NCI-H510A treated with DMSO at 0.1 percent for 48 hours (cell line): ENCODE measurements around the gene MAN2A1.

Source experiments
- DNase-seq: peaks from one replicate; lab custom pipeline; 2025; lab: John Stamatoyannopoulos, UW

Gene MAN2A1

DNA sequence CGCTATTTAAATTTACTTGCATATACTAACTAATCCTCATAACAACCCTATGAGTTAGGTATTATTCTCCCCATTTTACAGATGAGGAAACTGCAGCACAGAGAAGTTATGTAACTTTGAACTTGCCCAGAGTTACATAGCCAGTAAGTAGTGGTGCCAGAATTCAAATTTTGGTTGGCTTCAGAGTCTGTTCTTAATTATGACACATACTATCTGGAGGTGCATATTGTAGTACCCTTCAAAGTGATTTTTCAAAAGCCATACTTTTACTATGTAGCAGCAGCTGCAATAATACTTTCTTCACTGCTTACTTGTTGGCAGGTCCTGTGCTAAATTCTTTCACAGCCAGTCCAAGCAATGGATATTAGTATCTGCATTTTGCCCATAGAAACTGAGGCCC lies 16.4 kb downstream of the MAN2A1 start:
- no peak for DNase-seq

DNA sequence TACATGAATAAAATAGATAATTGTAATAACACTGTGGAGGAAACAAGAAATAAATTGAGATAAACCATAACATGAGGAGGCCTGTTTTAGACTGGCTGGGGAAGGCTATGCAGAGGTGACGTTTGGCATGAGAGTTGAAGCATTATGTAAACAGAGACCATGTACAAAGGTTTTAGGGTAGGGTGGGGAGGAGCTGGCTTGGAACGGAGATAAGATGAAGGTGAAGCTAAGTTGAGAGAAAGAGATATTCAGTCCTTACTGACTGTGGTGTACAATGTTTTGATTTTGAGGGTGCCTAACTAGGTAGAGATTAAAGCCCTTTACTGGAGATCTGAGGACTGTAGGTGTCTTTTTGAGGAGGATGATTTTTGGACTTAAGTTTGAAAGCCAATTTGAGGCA lies 17.8 kb downstream of the MAN2A1 start:
- no peak for DNase-seq

DNA sequence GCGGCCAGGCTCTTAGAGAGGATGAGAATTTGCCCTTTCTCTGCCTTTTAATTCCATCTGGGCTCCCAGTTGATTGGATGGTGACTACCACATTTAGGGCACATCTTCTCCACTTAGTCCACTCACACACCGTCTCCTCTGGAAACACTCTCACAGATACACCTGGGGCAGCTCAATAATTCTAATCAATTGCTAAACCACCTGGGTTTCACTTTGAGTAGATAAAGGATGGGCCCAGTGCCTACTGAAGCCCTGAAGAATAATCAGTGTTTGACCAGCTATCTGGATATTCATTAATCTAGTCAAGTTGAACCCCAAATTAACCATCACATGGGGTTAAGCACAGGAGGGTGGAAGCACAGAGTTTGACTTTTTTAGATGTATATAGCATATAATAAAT lies 19.1 kb downstream of the MAN2A1 start:
- no peak for DNase-seq

DNA sequence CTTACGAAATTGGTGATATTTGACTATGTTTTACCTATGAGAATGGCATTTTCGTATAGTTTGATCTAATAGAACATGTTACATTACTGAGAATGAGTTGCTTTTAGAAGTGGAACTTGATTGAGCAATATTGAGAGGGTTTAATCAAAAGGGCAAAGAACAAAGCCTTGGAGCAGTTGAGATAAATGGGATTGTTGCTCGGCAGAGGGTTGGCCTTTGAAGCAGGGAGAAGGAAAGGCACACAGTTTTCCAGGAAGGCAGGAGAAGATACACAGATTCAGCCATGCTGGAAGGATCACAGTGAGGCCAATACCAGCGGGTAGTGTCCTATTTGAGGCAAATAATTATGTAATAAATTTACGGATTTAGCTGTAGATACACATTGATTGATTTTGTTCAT lies 19.5 kb downstream of the MAN2A1 start:
- DNase-seq = no peak

DNA sequence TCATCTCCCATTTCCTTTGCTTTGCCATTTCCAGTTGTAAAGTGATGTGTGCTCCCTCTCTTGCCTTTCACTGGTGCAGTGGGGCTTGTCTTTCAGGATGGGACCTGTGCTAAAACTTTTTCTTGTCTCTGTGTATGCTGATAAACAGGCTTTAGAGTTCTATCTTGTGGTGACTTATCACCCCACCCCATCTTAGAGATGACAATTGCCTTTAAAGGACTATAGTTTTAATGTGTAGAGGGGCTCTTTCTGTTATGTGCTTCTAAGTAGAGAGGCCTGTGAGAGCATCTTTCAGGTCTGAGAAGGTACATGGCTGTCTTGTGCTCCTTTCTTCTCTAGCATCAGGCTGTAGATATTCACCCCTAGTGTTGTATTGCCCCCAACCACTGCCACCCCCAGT lies 21.9 kb downstream of the MAN2A1 start:
- DNase-seq = no peak

- no peak for DNase-seq
Observed at GRCh38 chr5:109713453-109713852, 23.7 kb downstream of the MAN2A1 start.

- DNase-seq = no peak
Observed at GRCh38 chr5:109714592-109714991, 24.9 kb downstream of the MAN2A1 start.

GRCh38 chr5:109718216-109718615 lies 28.5 kb downstream of the MAN2A1 start:
- DNase-seq = no peak

- no peak for DNase-seq
Observed at GRCh38 chr5:109718632-109719031, 28.9 kb downstream of the MAN2A1 start.

DNA sequence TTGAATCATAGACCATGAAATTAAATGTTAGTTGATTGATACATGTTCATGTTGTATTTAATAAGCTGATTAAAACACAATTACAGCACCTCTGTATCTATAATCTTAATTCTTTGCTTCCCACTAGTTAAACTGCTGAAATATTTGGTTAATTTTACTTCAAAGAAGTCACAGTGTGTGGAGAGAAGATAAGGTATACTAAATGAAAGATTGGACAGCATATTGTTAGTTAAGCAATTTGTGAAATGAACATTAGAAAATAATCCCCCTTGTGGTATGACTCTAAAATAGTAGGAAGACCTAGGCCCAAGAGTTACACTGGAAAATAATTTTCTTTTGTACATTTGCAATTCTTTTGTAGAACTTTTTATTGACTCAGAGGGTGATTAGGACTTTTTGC lies 30.3 kb downstream of the MAN2A1 start:
- DNase-seq = no peak

DNA sequence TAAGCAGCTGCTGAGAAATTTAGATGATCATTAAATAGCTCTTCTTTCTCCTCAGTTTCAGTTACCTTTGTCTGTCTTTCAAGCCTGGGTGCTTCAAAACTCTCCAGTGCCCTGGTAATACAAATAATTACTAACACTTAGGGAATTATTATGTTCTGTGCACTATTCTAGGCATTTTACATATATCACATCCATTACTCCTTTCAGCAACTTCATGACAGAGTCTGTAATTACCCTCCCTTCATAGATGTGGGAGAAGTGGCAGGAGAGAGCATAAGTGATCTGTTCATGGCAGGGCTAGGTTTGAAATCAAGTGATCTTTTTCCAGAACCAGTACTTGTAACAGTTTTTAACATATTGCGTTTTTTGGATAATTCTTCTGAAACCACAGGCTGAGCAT lies 32.0 kb downstream of the MAN2A1 start:
- no peak for DNase-seq

DNA sequence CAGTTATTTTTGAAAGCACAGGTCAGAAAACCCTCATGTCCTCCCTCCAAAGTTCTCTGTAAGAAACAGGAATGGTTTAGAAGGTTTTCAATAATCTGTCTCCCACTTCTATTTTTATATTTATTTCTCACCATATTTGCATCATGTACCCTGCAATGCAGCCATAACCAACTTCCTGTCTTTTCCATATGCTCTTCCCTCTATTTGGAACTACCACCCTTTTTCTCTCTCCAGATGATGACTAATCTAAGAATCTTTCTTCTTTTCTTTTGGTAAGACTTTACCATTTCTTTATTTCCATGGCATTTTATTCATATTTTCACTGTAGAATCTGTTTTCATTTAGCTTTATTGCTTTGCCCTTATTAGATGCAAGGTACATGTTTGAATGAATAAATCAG lies 33.9 kb downstream of the MAN2A1 start:
- no peak for DNase-seq

DNA sequence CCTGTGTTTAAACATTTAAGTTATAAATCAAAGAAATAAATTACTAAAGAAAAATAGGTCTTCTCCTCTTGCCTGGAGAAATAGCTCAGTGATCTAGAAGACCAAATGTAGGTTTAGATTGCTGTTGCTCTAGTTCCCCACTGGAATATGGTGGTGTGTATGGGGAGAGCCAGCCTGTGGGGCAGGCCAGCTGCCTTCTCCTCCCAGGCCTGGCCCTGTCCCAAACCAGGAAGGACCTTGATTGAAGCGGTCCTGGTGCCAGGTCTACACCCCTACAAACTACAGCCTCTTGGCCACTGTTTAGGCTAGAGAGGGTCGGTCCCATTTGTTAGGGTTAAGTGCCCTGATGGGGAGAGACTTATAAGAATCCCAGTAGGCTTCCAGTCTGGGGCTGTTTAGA lies 35.4 kb downstream of the MAN2A1 start:
- DNase-seq = no peak

DNA sequence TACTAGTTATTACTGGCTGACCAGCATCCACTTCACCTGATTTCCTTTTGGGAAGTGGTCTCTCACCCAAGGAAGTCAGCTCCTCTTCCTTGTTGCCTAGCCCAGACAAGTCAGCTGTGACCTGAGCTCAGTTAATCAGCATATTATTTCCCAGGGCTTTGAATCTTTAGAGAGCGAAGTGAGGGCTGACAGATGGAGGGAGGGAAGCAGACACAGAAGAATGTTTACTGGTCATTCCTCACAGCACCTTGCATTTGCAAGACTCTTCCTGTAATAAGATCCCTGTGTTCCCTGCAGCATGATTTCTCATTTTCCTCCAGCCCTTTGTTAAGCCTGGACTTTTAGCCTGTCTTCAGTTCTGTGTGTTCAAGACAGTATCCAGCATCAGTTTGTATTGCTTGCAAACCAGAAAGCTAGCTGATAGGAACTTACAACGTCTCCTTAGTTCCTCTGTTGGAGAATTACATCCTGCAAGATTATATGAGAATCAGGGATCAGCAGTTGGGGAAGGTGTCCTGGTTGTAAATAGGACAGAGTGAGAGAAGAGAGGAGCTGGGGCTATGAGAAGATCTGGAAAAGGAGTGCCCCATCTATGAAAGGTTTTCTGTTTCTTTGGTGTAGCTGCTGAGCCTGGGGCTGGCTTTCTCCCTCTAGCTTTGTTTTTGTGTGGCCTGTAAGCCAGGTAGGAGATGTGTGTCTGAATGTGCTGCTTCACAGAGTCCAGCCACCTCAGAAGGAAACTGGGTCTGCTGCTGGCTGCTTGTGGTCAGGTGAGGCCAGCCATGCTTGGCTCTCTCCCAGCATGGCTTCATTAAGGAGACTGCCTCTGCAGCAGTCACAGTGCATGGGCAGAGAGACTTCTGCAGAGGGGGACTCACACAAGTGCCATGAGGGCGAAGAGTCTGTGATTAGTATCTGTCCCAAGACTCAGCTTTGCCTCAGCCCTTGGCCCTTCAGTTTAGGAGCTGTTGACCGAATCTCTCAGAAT lies 50.3 kb downstream of the MAN2A1 start:
- no peak for DNase-seq

- DNase-seq = no peak
Observed at GRCh38 chr5:109740966-109741365, 51.2 kb downstream of the MAN2A1 start.

GRCh38 chr5:109741390-109741789 lies 51.7 kb downstream of the MAN2A1 start:
- no peak for DNase-seq

DNA sequence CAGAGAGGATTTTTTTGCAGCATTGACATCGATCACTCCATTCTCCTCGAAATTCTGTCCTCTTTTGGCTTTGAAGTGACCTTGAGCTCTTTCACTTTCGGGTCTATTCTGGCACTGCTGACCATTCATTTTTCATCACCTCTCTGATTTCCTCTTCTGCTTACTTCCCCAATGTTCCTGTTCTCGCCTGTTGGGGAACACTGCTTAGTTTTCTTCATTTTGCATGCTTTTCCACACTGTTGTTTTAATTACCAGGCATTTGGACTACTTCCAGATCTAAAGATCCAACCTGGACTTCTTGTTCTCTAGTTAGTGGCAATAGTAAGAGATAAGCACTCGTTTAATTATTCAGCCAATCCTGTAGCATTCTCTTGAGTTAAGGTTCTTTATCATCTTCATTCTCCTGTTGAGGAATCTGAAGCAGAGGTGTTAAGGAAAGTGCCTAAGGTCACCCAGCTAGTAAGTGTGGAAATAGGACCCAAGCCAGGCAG lies 53.4 kb downstream of the MAN2A1 start:
- DNase-seq = no peak

DNA sequence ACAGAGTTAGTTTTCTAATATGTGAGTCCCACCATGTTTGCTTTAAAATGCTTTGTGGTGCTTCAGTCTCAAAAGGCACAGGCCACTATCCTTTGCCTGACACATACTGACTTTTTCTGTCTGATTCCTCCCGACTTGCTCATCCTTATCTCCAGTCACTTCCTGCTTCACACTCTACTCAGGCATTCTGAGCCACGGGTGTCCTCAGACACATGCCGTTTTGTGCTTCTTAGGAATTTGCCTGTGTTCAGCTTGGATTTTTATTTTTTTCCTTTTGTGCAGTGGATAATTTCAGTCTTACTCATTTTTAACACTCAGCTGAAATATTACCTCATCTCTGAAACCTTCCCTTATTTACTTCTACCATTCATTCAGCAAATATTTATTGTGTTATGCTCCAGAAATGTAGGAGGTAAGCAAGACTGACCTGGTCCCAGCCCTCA lies 54.1 kb downstream of the MAN2A1 start:
- DNase-seq = no peak

- no peak for DNase-seq
Observed at GRCh38 chr5:109744261-109744660, 54.5 kb downstream of the MAN2A1 start.

DNA sequence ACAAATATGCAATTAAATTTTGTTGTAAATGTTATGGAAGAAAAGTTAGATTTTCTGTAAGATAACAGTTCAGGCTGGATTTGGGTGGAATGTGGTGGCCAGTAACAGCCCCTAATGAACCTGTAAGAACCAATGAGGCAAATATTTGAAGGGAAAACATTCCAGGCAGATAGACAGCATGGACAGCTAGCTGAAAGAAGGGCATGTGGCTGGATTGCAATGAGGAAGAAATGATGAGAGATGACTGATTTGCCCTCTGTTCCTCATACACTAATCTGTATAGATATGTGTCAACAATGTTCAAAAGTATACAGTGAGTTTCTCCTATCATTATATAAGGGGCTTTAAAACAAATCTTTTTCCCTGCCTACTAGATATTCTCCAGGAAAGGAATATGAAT lies 58.8 kb downstream of the MAN2A1 start:
- DNase-seq = no peak

DNA sequence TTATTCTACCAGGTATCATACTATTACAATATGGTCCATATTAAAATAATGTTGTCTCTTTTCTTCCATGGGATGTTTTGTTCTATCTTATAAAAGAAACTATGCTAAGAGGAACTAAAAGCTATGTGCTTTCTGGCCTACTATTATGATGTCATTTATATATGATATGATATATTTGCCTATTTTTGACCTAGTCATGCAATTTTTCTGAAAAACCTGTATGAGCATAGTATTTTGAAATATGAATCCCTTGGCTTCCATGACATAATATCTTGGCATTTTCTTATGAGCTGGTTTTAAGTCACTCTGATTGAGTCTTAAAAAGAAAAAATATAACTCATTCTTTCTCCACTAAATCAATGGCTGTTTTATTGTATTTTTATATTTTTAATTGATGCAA lies 60.7 kb downstream of the MAN2A1 start:
- no peak for DNase-seq

DNA sequence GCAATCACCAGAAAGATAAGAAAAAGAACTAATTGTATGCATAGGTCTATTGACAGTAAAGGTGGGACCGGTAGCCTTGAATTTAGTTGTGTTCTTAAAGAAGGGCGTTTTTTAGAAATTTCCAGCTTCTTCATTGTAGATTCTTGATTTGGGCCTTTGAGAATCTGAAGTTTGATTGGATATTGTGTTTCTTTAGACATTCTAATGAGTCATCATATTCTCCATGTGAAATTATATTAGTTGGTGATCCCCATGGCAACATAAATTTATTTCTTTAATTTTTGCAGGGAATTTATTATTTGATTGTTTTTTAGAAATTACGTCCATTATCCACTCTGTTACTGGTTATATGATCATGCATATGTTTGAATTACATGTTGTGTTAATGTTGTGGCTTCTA lies 63.6 kb downstream of the MAN2A1 start:
- no peak for DNase-seq

DNA sequence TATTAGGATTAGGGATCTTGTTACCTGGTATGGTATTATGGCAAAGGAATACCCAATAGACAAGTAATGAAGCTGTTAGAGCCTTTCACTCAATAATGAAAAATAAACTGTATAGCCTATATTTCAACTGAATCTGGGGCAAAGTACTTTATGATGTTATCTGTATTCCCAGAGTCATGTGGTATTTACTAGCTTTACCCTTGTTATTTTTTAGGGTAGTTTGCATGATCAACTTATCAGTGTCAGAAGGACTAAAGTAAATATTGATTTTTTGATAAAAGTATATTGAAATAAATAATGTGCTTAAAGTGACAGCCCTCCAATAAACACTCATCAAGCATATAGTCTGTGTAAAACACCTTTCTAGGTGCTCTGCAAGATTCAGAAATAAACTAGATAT lies 64.6 kb downstream of the MAN2A1 start:
- no peak for DNase-seq

- no peak for DNase-seq
Observed at GRCh38 chr5:109755761-109756160, 66.0 kb downstream of the MAN2A1 start.
